GM12891 (cell line): Measurements from ENCODE around the gene NR6A1.

Experiments used
- POLR2A ChIP-seq: IDR thresholded peaks from 2 replicates; pipeline ENCODE4 v1.6.1; 2011; ENCODE audit warnings: low read depth, low read length, control low read depth
- POLR2AphosphoS5 ChIP-seq: IDR thresholded peaks from 2 replicates; pipeline ENCODE4 v1.6.1; 2011; ENCODE audit warnings: low read depth, low read length, control low read depth
- POU2F2 ChIP-seq: IDR thresholded peaks from 2 replicates; pipeline ENCODE4 v1.6.1; 2011; ENCODE audit warnings: low read depth, mild to moderate bottlenecking, control low read depth, low read length, moderate library complexity

DNA sequence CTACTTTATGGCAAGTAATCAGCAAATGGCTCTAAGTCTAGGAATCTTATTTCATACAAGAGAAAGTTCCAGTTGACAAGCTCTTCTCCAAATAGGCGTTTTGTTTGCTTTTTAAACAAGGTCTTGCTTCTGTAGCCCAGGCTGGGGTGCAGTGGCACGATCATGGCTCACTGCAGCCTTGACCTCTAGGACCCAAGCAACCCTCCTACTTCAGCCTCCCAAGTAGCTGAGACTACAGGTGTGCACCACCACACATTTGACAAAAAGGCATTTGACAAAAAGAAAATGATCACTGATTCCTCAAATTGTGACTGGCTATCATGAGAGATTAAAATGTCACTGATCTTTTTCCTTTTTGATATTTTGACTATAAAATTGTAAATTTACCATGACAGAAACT lies 31.8 kb downstream of the NR6A1 start:
- TF ChIP-seq POLR2A (no peak), POLR2AphosphoS5 (no peak), POU2F2 (no peak)
